Left ventricle myocardium inferior (tissue), 1 donor: ENCODE results near the gene PRR13. TPM values are rescaled to one million over a fixed set of nuclear protein-coding genes. Genes with fewer than 3 reads are reported as not detected.

ENCODE experiments used
- total RNA-seq: library from RNA; stranded (reverse); fragmentation: NEBNext Ultra II Directional; extraction: Animal tissue kit (Norgen Biotek cat#: 25700); gene quantifications from one replicate; pipeline ENCODE4 v1.2.1, GENCODE V29; 2021
- donor health status: DM: no; HTN: yes; CAD: no; lungs with severe emphysema.

The PRR13 gene
- total RNA-seq, 1 donor from 2014 or later, result 53.1 TPM

Other genes starting within 250 kb of the PRR13 start
- 1.1 TPM for gene ITGB7, start 234.5 kb upstream of the PRR13 start, total RNA-seq
- 14.9 TPM for gene RARG, start 209.5 kb upstream of the PRR13 start, total RNA-seq
- gene ESPL1, start 173.4 kb upstream of the PRR13 start, total RNA-seq, result 0.36 TPM
- 399 TPM for gene PFDN5, start 146.2 kb upstream of the PRR13 start, total RNA-seq
- 34.8 TPM for gene MYG1, start 142.0 kb upstream of the PRR13 start, total RNA-seq
- gene AAAS, start 120.1 kb upstream of the PRR13 start, total RNA-seq, result 45.1 TPM
- not detected for gene SP7, start 105.4 kb upstream of the PRR13 start, total RNA-seq
- gene SP1, start 61.6 kb upstream of the PRR13 start, total RNA-seq, result 27.4 TPM
- 0.36 TPM for gene AMHR2, start 17.9 kb upstream of the PRR13 start, total RNA-seq
- 530 TPM for gene PCBP2, start 10.4 kb downstream of the PRR13 start, total RNA-seq
- gene MAP3K12, start 57.7 kb downstream of the PRR13 start, total RNA-seq, result 4.8 TPM
- gene TARBP2, start 59.5 kb downstream of the PRR13 start, total RNA-seq, result 12.9 TPM
- not detected for gene NPFF, start 65.8 kb downstream of the PRR13 start, total RNA-seq
- 29.8 TPM for gene ATF7, start 184.6 kb downstream of the PRR13 start, total RNA-seq
- gene ATP5MC2, start 234.3 kb downstream of the PRR13 start, total RNA-seq, result 534 TPM